Endothelial cell of hepatic sinusoid (primary cell): ENCODE measurements around the gene CFAP251.

ENCODE experiments used
- in situ Hi-C: cut with HindIII; loops from 2 replicates; pipeline ENCODE4 v1.10.0; 2017; ENCODE audit warnings: low sequenced_read_pairs

The CFAP251 gene

DNA sequence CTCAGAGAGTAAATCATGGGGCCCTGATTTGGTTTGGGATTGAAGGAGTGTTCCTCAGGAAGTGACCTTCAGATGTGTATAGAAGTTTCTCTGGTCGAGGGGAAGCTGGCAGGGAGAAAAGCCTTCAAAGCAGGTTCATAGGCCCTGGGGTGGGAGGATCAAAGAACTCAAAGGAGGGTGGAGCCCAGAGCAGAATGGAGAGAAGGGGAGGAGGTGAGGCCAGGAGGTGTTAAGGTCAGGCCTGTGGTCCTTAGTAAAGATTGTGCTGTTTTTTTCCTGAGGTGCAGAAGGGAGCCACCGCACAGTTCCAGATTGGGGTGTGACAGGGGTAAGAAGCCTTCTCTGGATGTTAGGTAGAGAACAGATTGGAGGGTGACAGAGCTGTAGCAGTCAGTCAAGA, 9.7 kb upstream of the CFAP251 start:
- in situ Hi-C loops = no loop called here

DNA sequence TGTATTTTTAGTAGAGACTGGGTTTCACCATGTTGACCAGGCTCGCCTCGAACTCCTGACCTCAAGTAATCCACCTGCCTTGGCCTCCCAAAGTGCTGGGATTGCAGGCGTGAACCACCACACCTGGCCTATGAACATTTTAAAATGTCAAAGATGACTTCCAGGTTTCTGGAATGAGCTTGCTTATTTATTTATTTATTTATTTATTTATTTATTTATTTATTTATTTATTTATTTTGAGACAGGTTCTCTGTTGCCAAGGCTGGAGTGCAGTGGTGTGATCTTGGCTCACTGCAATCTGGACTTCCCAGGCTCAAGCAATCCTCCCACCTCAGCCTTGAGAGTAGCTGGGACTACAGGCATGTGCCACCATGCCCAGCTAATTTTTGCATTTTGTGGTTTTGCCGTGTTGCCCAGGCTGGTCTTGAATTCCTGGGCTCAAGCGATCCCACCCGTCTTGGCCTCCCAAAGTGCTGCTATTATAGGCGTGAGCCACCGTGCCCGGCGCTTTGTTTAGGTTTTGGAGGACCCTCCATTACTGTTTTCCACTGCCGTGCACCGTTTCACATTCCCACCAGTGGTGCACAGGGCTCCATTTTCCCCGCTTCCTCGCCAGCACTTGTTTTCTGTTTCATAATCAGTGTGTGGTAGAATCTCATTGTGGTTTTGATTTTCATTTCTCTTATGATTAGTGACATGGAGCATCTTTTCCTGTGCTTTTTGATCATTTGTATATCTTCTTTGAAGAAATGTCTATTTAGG, 6.4 kb upstream of the CFAP251 start:
- in situ Hi-C loops = no loop called here

DNA sequence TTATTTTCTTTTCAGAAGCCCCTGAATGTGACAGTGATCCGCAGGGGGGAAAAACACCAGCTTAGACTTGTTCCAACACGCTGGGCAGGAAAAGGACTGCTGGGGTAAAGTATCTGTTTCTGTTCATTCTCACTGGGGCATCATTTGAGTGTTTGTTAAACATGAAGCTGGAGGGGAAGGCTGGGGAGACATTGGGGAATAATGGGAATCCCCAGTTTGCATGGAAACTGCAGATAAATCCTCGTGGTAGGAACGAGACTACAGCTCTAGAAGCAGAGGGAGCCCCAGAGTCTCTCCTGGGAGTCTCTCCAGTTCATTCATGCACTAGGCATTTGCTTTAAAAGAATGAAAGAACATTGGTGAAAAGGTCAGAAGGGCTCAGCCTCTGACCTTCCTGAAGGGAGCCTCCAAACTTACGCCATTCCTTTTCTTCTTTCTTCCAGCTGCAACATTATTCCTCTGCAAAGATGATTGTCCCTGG, 2.5 kb upstream of the CFAP251 start:
- in situ Hi-C loops = no loop called here

DNA sequence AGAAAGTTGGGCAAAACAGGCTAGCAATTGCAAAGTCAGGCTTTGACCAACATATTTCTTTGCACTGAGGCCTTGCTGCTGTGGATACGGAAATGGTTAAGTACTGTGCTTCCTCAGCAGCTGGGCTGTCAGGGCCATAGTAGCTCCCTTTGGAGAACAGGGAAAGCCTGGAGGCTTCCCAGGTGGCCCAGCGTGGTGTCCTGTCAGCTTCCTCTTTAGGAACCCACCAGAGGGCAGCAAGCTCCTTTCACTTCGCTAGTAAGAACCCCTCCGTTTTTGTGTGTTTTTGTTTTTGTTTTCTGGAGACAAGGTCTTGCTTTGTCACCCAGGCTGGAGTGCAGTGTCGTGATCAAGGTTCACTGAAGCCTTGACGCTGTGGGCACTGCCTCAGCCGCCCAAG, 1.7 kb upstream of the CFAP251 start:
- in situ Hi-C loops = no loop called here

DNA sequence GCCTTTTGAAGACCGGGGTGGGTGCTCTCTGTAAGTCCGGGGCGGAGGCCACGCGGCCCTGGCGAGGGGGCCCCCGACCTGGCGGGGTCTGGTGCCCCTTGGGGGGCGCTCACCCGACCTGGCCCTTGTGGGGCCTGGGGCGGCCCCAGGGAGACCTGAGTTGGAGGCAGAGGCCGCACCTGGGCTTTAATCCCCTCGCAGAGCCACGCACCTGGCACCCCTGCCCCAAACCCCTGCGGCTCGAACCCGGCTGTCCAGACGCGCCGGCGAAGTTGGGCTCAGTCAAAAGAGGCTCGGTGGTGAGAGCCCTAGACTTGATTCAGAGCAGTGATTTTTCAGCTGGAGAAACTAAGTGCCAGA, 267 bp downstream of the CFAP251 start:
- in situ Hi-C loops = no loop called here

DNA sequence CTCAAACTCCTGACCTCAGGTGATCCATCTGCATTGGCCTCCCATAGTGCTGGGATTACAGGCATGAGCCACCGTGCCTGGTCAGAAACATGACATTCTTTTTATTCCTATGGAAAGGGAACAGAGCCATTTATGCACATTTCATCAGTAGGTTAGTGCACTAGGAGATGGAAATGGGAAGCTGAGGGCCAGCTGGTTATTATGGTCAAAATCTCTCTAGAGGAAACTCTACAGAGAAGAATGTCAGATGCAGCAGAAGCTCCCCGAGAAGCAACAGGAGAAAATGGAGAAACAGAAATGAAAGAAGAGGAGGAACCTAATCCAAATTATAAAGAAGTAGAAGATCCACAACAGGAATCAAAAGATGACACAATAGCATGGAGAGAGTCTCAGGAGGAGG, 2.7 kb downstream of the CFAP251 start:
- in situ Hi-C loops = loop anchor here (10.0 kb wide), 1 partner anchor 94 kb away; no protein-coding TSS in a partner anchor

DNA sequence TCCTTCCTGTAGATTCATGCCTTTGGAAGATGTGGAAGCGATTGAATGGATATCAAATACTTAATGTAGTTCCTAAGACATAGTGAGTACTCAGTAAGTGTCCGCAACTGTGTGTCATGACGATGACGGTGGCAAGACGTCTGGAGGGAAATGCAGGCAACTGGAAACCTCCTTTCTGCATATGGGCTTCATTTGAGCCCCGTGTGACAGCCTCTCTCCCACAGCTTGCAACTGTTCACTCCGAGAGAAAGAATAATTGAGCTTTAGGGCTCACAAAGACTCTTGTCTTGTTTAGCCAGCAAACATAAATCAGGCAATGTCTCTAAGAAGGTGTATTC, 6.9 kb downstream of the CFAP251 start:
- in situ Hi-C loops = loop anchor here (10.0 kb wide), 1 partner anchor 89 kb away; no protein-coding TSS in a partner anchor

DNA sequence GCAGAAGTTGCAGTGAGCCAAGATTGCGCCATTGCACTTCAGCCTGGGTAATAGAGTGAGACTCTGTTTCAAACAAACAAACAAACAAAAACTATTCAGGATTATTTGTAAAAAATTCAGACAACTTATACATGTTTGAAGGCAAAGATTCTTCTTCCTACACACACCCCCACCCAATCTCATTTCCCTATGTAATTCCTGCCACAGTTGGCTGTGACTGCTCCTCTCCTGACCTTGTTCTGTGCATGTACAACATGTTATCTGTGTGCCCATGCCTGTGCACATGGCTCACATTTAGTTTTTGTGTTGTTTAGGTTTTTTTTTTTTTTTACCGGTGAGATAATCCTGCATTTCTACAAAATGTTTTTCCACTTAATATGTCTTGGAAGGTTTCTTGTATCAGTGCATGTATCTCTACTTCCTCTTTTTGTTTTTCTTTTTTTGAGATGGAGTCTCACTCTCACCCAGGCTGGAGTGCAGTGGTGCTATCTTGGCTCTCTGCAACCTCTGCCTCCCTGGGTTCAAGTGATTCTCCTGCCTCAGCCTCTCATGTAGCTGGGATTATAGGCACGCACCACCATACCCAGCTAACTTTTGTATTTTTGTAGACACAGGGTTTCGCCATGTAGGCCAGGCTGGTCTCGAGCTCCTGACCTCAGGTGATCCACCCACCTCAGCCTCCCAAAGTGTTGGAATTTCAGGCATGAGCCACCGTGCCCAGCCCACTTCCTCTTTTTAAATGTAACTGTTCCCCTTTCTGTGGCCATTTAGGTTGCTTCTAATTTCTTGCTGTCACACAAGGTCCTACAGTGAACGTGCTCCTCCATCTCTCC, 8.7 kb downstream of the CFAP251 start:
- in situ Hi-C loops = loop anchor here (10.0 kb wide), 1 partner anchor 88 kb away; no protein-coding TSS in a partner anchor

DNA sequence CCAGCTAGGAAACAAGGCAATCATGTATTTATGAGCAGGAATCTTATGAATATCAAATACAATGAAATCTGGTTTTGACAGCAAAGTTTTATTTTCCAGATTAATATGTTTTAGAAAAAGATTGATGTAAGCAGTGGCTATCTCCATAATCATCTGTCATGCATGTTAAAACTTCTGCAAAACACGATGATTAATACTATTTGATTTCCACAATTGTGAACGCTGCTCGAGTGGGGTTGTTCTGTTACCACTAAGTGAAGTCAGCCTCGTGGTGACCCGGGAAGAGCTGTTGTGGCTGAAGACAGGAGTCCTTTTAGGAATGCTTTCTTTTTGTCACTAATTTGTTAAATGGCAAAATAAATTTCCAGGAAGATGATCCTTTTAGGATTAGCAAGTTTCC, 9.4 kb downstream of the CFAP251 start:
- in situ Hi-C loops = loop anchor here (10.0 kb wide), 1 partner anchor 87 kb away; no protein-coding TSS in a partner anchor

DNA sequence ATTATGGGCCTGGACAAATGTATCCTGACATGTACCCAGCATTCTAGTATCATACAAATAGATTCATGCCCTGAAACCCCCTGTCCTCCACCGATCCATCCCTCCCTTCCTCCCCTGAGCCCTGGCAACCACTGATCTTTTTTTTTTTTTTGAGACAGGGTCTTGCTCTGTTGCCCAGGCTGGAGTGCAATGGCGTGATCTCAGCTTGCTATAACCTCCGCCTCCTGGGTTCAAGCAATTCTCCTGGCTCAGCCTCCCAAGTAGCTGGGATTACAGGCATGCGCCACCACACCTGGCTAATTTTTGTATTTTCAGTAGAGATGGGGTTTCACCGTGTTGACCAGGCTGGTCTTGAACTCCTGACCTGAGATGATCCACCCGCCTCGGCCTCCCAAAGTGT, 11.2 kb downstream of the CFAP251 start:
- in situ Hi-C loops = loop anchor here (10.0 kb wide), 1 partner anchor 85 kb away; no protein-coding TSS in a partner anchor

DNA sequence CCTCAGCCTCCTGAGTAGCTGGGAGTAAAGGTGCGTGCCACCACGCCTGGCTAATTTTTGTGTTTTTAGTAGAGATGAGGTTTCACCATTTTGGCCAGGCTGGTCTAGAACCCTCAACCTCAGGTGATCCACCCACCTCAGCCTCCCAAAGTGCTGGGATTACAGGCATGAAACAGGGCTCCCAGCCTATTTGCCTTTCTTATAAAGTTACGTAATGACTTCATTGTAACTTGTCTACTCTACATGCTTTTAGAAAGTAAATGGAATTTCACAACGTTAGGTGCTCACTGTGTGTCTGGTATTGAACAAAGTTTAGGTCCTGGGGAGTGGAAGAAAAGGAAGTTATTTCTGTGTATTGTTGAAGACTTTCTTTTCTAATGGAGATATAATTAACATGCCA, 12.5 kb downstream of the CFAP251 start:
- in situ Hi-C loops = no loop called here

DNA sequence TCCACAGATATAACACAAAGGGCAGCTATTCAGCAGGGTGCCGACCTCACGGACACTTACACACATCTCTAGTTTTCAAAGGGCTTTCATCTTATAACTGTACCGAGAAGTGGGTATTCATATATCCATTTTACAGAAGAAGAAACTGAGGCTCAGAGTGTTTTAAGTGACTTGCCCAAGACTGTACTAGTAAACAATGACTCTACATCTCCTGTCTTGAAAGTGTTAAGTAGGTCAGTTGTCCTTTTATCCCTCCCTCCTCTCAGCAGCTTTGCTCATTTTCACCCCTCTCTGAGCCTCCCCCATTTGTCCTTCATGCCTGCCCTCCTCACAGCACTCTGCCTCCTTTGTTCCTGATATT, 13.8 kb downstream of the CFAP251 start:
- in situ Hi-C loops = no loop called here

DNA sequence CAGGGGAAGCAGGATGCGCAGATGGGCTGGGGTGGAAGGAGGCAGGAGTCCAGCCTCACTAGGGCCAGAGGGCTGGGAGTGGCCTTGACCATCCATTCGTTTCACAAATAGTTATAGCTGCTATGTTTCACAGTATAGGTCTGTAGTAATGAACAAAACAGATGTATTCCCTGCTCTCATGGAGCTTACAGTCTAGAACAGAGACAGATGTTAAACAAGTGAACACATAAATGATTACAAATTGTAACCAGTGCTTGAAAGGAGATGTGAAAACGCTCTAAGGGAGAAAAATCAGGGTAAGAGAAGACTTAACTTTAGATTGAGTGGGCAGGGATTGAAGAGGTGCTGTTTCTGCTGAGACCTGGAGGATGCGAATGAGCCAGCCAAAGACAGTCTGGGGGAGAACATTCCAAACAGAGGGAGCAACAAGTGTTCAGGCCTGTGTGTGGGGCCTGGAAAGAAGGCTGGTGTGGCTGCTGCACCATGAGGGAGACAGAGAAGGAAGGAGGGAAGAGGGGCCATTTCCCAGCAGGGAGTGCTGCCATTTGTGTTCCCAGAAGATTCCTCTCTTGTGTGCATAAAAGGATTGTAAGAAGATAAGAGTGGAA, 14.6 kb downstream of the CFAP251 start:
- in situ Hi-C loops = no loop called here

DNA sequence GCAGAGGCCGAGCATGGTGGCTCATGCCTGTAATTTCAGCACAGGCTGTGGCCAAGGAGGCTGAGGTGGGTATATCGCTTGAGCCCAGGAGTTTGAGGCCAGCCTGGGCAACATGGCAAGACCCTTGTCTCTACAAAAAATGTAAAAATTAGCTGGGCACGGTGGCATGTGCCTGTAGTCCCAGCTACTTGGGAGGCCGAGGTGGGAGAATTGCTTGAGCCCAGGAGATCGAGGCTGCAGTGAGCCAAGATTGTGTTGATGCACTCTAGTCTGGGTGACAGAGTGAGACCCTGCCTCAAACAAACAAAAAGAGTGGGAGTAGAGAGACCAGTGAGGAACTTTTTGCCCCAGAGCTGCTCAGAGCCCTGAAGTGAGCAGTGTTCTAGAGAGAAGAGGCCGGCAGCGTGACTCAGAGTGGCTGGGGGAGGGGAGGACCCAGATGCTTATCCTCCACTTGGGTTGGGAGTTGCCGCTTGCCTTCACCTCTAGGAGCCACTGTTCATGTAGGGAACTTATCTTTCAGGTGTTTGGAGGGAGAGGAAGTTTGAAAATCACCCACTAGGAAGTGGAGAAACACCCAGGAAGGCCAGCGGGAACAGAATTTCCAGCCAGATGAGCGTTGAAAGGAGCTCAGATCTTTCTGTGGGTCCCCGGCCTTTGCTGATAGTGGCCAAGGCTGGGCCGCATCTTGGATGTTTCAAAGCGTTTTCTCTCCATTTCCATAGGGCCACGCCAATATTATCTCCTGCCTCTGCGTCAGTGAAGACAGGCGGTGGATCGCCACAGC, 15.3 kb downstream of the CFAP251 start:
- in situ Hi-C loops = no loop called here

DNA sequence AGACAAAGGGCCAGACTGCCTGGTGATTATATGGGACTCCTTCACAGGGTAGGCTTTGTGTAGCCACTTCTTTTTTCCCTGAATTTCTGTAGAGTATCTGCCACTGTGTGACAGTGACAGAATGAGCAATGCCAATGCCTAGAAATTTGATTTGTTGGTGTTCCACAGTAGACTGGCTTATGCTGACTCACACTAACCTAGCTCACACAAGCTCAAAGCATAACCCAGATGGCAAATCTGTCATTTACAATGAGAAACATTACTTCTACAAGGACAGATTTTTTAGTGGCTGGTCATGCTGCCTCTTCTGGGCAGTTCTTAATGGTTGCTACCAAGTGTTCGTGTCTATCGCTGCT, 15.9 kb downstream of the CFAP251 start:
- in situ Hi-C loops = no loop called here

DNA sequence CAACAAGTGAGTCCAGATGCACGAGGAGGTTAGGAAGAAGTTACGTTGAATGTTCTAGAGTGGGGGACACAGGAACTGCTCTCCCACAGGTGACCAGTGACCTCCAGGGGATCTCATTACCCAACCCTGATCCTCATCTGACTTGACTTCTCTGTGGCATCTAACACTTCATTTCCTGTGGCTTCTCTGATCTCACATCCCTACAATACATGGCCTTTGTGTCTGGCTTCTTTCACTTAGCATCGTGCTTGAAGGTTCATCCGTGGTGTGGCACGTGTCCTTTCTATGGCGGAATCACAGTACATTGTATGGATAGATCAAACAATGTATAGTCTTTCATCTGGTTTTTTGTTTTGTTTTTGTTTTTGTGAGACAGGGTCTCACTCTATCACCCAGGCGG, 19.3 kb downstream of the CFAP251 start:
- in situ Hi-C loops = no loop called here

DNA sequence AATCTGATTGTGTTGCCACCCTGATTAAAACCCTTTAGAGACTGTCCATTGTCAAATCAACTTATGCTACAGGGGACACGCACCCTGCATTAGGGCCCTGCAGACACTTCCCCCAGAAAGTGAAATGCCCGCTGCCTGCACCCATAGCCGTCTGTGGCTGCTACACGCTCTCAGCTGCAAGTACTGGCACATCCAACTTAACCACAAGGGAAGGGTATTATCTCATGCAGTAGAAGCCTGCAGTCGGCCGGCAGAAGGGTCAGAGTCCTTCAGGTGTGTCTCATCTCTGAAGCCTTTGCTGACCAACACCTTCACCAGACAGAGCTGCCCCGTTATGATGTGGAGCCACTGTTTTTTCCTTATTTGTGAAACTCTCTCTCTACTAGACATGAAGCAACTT, 20.8 kb downstream of the CFAP251 start:
- in situ Hi-C loops = no loop called here

DNA sequence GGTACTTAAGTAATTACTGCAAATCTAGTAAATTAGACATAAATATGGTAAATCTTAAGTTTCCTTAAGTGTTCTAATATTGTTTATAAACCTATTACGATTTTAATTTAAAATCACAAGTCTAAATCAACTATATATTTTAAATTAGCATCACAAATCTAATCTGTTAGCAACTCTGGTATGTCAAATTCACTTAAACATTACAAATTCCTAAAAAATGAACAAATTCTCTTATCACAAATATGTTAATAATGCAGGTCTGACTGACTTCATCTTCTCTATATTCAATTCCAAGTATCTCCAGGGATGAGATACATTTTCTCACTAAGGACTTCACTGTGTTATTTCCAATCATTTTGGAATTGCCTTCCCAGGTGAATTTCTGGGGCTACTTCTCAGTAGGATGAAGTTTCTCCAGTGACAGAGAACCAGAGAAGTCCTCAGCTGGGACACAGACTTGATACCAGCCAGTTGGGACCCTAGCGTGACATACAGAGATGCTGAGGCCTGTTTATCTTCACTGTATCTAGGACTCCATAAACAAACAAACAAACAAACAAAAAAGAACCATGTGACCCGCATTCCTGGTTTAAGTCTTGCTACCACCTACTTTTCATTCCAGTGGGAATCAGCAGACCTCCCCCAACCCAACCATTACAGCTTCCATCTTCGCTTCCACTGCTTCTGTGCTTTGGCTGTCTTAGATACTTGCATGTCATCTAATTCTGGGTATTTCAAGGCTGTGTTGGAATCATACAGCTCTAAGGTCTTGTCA, 21.8 kb downstream of the CFAP251 start:
- in situ Hi-C loops = no loop called here

DNA sequence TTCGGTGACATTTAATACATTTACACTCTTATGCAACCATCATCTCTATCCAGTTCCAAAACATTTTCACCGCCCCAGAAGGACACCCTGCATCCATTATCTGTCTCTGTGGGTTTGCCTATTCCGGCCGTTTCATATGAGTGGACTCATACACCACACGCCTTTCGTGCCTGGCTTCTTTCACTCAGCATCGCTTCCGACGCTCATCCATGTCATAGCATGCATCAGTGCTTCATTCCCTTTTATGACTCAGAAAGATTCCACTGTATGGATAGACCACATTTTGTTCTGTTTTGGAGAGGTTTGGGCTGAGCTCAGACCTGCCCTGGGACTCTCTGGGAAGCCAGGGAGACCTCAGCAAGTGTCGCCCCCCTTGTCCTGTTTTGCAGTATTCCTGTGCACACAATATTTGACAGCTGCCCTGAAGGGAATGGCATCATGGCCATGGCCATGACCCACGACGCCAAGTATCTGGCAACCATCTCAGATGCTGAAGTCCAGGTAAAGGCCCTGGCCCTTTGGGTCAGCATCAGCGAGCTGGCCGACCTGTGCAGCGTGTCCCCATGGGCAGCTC, 23.8 kb downstream of the CFAP251 start:
- in situ Hi-C loops = no loop called here

DNA sequence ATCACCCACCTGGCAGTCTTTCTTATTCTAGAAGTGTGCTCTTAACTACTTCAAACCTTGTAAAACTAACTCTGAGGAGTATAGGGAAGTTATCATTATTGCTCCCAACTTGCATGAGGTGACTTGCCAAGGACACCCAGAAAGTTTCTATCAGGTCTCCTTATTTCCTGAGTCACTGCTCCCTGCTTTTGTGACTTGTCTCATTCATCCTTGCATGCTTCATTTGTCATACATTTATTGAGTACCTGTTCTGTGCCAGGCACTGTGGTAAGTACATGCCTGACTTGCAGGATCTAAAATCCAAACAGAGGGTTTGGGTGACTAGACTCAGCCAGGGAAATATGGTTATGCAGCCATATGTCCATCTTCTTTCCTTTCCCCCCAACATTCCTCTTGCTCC, 25.5 kb downstream of the CFAP251 start:
- in situ Hi-C loops = no loop called here
